Endothelial cell of umbilical vein (primary cell): ENCODE results near the gene CMIP.

Experiments used
- CTCF ChIP-seq, 2 donors: IDR thresholded peaks; 1 replicate in 1 of 2; 2 replicates in 1 of 2; pipeline ENCODE4 v1.5.1; 2011; ENCODE audit warnings: low read length in 2 of 2, mild to moderate bottlenecking in 2 of 2, moderate library complexity in 2 of 2, control low read depth in 1 of 2, inconsistent platforms in 1 of 2, low read depth in 1 of 2; ENCODE audit not compliant: insufficient read depth in 1 of 2; ENCODE audit errors: extremely low read depth in 1 of 2
- EZH2 ChIP-seq: IDR thresholded peaks from 2 replicates; pipeline ENCODE4 v1.6.1; 2012; ENCODE audit warnings: borderline replicate concordance, low read depth, mild to moderate bottlenecking, moderate library complexity, low read length, inconsistent platforms; ENCODE audit not compliant: severe bottlenecking
- FOS ChIP-seq: IDR thresholded peaks from 2 replicates; pipeline ENCODE4 v1.6.1; 2011; ENCODE audit warnings: mild to moderate bottlenecking, low read length, moderate library complexity, borderline replicate concordance; ENCODE audit not compliant: insufficient read depth
- GATA2 ChIP-seq: IDR thresholded peaks from 2 replicates; pipeline ENCODE4 v1.7.0; 2011; ENCODE audit warnings: low read depth, mild to moderate bottlenecking, moderate library complexity, mixed read lengths, low read length; ENCODE audit not compliant: insufficient read length, insufficient read depth
- JUN ChIP-seq: IDR thresholded peaks from 2 replicates; pipeline ENCODE4 v1.6.1; 2011; ENCODE audit warnings: borderline replicate concordance, low read depth; ENCODE audit not compliant: insufficient read length, insufficient read depth
- MAX ChIP-seq: IDR thresholded peaks from 2 replicates; pipeline ENCODE4 v1.6.1; 2011; ENCODE audit not compliant: insufficient read depth, insufficient read length
- MYC ChIP-seq: IDR thresholded peaks from one replicate; pipeline ENCODE4 v1.6.1; 2011; ENCODE audit warnings: mild to moderate bottlenecking, low read depth, low read length
- POLR2A ChIP-seq: IDR thresholded peaks from 2 replicates; pipeline ENCODE4 v1.6.1; 2012; ENCODE audit warnings: low read depth, mild to moderate bottlenecking, control low read depth, low read length
- POLR2AphosphoS5 ChIP-seq: IDR thresholded peaks from 2 replicates; pipeline ENCODE4 v1.6.1; 2012; ENCODE audit warnings: low read depth, mild to moderate bottlenecking, control low read depth, low read length, moderate library complexity; ENCODE audit not compliant: insufficient read depth

- TF ChIP-seq POLR2A (no peak), MAX (no peak), CTCF (IDR thresholded peaks at IDR 0.05; ENCODE audit: extremely low read depth in 1 of 2, insufficient read depth in 1 of 2, low read depth in 1 of 2, low read length in 2 of 2) (no peak), JUN (no peak), EZH2 (no peak), POLR2AphosphoS5 (no peak), FOS (no peak), MYC (no peak), GATA2 (no peak)
These were observed 184.6 kb downstream of the CMIP start for GRCh38 chr16:81629034-81629802.
